Measurements from ENCODE around the gene CERS2.

DNA sequence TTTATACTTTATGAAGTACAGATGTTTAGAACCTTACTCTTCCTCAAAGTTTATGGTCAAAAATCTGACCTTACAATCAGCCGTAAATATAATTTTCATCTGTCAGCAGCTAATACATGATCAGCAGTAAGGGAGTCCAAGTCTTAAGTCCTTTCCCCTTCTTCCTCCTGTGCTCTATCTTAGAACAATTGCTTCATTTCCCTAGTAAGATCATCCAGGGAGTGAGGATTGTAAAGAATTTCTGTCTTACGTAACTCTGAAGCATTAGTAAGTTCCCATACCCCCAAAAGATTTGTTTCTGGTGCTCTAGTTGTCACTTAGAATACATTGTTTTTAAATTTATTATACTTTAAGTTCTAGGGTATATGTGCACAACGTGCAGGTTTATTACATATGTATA, 46.3 kb downstream of the CERS2 start:
- TF ChIP-seq, protein P1, sequence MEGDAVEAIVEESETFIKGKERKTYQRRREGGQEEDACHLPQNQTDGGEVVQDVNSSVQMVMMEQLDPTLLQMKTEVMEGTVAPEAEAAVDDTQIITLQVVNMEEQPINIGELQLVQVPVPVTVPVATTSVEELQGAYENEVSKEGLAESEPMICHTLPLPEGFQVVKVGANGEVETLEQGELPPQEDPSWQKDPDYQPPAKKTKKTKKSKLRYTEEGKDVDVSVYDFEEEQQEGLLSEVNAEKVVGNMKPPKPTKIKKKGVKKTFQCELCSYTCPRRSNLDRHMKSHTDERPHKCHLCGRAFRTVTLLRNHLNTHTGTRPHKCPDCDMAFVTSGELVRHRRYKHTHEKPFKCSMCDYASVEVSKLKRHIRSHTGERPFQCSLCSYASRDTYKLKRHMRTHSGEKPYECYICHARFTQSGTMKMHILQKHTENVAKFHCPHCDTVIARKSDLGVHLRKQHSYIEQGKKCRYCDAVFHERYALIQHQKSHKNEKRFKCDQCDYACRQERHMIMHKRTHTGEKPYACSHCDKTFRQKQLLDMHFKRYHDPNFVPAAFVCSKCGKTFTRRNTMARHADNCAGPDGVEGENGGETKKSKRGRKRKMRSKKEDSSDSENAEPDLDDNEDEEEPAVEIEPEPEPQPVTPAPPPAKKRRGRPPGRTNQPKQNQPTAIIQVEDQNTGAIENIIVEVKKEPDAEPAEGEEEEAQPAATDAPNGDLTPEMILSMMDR (conservative IDR thresholded peaks at IDR 0.05; ENCODE audit: low read depth, low read length): no peak
- TF ChIP-seq MXI1 (IDR thresholded peaks at IDR 0.05; ENCODE audit: borderline replicate concordance, low read depth, low read length) (no peak), BHLHE40 (IDR thresholded peaks at IDR 0.05; ENCODE audit: low read depth, low read length) (no peak), RFX5 (IDR thresholded peaks at IDR 0.05; ENCODE audit: low read depth, low read length) (no peak), CEBPB (IDR thresholded peaks at IDR 0.05; ENCODE audit: low read depth, low read length) (peak; percentile 15; the same call in 1 of the 2 replicates), POLR2A (IDR thresholded peaks at IDR 0.05; ENCODE audit: low read depth, low read length) (no peak), RCOR1 (IDR thresholded peaks at IDR 0.05; ENCODE audit: insufficient replicate concordance, low read length) (no peak), RAD21 (IDR thresholded peaks at IDR 0.05; ENCODE audit: low read length) (no peak), CHD1 (IDR thresholded peaks at IDR 0.05; ENCODE audit: low read depth, low read length) (no peak), NFE2L2 (IDR thresholded peaks at IDR 0.05; ENCODE audit: low read depth, low read length) (no peak), FOS (IDR thresholded peaks at IDR 0.05; ENCODE audit: low read depth, low read length) (no peak)
- TF ChIP-seq, protein P2, sequence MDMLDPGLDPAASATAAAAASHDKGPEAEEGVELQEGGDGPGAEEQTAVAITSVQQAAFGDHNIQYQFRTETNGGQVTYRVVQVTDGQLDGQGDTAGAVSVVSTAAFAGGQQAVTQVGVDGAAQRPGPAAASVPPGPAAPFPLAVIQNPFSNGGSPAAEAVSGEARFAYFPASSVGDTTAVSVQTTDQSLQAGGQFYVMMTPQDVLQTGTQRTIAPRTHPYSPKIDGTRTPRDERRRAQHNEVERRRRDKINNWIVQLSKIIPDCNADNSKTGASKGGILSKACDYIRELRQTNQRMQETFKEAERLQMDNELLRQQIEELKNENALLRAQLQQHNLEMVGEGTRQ (IDR thresholded peaks at IDR 0.05; ENCODE audit: low read depth, low read length): no peak
